Neural crest cell (in vitro differentiated cells): ENCODE results near the gene COPS4. TPM values are rescaled to one million over a fixed set of nuclear protein-coding genes. Genes with fewer than 3 reads are reported as not detected.

ENCODE experiments used
- DNase-seq: peaks from one replicate; pipeline ENCODE4 v3.0.0; 2021; ENCODE audit warnings: low read depth, mixed read lengths, low spot score
- H3K27ac Mint-ChIP-seq: one replicate; pipeline ENCODE4 v1.8.0; 2021; ENCODE audit warnings: mild to moderate bottlenecking, mixed read lengths; ENCODE audit not compliant: unreplicated experiment
- H3K27me3 Mint-ChIP-seq: 2 replicates; pipeline ENCODE4 v1.8.0; 2021; ENCODE audit warnings: low read depth, mild to moderate bottlenecking, mixed read lengths
- H3K36me3 Mint-ChIP-seq: 2 replicates; pipeline ENCODE4 v1.8.0; 2021; ENCODE audit warnings: low read depth, mild to moderate bottlenecking, mixed read lengths
- H3K4me1 Mint-ChIP-seq: 2 replicates; pipeline ENCODE4 v1.8.0; 2021; ENCODE audit warnings: mixed read lengths
- H3K4me3 Mint-ChIP-seq: one replicate; pipeline ENCODE4 v1.8.0; 2021; ENCODE audit warnings: mild to moderate bottlenecking, mixed read lengths
- H3K9me3 Mint-ChIP-seq: 2 replicates; pipeline ENCODE4 v1.8.0; 2021; ENCODE audit warnings: mixed read lengths
- CTCF ChIP-seq: fragments of 200-600 bp; sonication (generic); conservative IDR thresholded peaks from 2 replicates; pipeline ENCODE4 v1.5.0; 2021; ENCODE audit warnings: antibody characterized with exemption, mild to moderate bottlenecking
- total RNA-seq: library from RNA; stranded (reverse); gene quantifications from 2 replicates; pipeline ENCODE4 v1.2.1, GENCODE V29; 2021

COPS4 gene
- total RNA-seq, 1 donor from 2014 or later, result 44.5 TPM

GRCh38 chr4:83112231-83112630 lies 77.2 kb downstream of the COPS4 start:
- DNase-seq, result no peak
- Mint-ChIP-seq H3K27me3 (peaks cover 26% of the 10 kb centered on the region), H3K27ac (no peak overlapping the region), H3K36me3 (no peaks in the 10 kb centered on the region), H3K4me3 (peak overlapping the region; percentile 9), H3K4me1 (peaks cover 21% of the 10 kb centered on the region), H3K9me3 (no peaks in the 10 kb centered on the region)
- TF ChIP-seq CTCF, result no peak

DNA sequence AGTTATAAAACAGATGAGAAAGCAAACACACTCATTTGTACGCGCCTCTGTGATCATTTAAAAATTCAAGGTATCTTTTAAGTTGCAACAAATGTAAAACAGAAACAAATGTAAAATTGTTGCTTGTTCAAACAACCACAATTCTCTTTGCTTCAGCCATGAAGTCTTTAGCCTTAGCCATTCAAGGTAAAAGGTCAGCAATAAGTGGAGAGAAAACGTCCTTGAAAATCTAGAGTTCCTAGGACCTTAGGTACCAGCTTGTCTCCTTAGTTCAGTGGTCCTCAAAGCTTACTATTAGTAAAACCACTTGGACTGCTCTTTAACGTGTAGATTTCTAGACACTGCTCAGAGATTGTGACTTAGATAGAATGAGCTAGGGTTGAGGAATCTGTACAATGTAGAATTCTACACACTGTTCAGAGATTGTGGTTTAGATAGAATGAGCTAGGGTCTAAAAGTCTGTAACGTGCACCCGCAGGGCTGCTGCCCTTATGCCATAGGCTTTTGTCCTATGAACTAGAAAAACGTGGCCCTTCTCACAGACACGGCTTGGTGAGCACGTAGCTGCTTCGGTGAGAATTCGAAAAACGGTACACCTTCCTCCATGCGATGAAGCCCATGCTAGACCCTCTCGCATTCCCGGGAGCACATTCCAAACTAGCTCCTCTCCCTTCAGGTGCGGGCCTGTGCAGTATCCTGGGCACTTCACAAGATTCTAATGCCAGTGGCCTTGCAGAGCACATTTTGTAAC lies 77.9 kb downstream of the COPS4 start:
- Mint-ChIP-seq H3K27me3 (peaks cover 26% of the 10 kb centered on the region), H3K4me1 (peaks cover 21% of the 10 kb centered on the region), H3K27ac (no peak overlapping the region), H3K4me3 (no peak overlapping the region), H3K9me3 (no peaks in the 10 kb centered on the region), H3K36me3 (no peaks in the 10 kb centered on the region)
- no peak for TF ChIP-seq CTCF
- no peak for DNase-seq

DNA sequence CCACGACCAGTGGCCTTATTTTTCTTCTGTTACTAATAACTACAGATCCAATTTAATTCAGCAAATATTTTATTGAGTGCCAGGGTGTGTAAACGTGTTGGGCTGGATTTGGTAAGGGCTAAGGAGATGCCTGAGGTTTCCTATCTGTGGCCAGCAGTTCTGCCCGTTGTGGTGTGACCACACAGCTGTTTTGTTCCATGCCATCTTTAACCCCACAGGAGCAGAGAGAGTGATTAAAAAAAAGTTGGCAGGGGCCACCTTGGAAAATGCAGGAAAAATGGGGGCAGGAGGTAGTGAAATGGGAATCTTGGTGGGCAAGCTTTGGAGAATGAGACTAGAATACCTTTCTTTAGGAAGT lies 78.4 kb downstream of the COPS4 start:
- no peak overlapping the region for H3K27ac Mint-ChIP-seq
- no peaks in the 10 kb centered on the region for H3K9me3 Mint-ChIP-seq
- TF ChIP-seq CTCF, result no peak
- no peaks in the 10 kb centered on the region for H3K36me3 Mint-ChIP-seq
- H3K4me1 Mint-ChIP-seq, result peaks cover 21% of the 10 kb centered on the region
- peaks cover 21% of the 10 kb centered on the region for H3K27me3 Mint-ChIP-seq
- no peak for DNase-seq
- no peak overlapping the region for H3K4me3 Mint-ChIP-seq

GRCh38 chr4:83114576-83114975 lies 79.6 kb downstream of the COPS4 start, which contains the start of gene PLAC8:
PLAC8 (minus strand) TSS chr4:83114729; CDS start chr4:83107921, 6,808 bp downstream.
- no peak for DNase-seq
- Mint-ChIP-seq H3K36me3 (no peaks in the 10 kb centered on the region), H3K27me3 (peaks cover 11% of the 10 kb centered on the region), H3K4me1 (peaks cover 21% of the 10 kb centered on the region), H3K27ac (no peak within 1 kb of the TSS), H3K4me3 (no peak within 1 kb of the TSS), H3K9me3 (no peaks in the 10 kb centered on the region)
- no peak for TF ChIP-seq CTCF

DNA sequence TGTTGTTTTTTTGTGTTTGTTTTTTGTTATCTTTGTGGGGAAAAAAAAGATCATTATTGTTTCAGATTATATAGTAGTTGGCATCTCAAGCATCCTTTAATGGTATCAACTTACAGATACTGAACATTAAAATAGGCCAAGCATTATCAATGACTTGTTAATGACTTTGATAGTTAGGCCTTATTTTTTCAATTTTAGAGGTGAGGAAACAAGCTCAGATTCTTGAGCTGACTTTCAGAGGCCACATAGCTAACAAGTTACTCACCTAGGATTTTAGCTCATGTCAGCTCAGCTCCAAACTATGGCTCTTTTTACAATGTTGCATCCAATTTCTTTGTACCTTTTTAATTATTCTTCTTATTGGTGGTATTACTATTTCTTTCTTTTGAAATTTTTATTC lies 80.0 kb downstream of the COPS4 start:
- no peak overlapping the region for H3K4me3 Mint-ChIP-seq
- TF ChIP-seq CTCF, result no peak
- no peak overlapping the region for H3K27ac Mint-ChIP-seq
- no peak for DNase-seq
- no peaks in the 10 kb centered on the region for H3K36me3 Mint-ChIP-seq
- peaks cover 21% of the 10 kb centered on the region for H3K4me1 Mint-ChIP-seq
- no peaks in the 10 kb centered on the region for H3K9me3 Mint-ChIP-seq
- peaks cover 10% of the 10 kb centered on the region for H3K27me3 Mint-ChIP-seq
